ENCODE data around the gene PNMT.

DNA sequence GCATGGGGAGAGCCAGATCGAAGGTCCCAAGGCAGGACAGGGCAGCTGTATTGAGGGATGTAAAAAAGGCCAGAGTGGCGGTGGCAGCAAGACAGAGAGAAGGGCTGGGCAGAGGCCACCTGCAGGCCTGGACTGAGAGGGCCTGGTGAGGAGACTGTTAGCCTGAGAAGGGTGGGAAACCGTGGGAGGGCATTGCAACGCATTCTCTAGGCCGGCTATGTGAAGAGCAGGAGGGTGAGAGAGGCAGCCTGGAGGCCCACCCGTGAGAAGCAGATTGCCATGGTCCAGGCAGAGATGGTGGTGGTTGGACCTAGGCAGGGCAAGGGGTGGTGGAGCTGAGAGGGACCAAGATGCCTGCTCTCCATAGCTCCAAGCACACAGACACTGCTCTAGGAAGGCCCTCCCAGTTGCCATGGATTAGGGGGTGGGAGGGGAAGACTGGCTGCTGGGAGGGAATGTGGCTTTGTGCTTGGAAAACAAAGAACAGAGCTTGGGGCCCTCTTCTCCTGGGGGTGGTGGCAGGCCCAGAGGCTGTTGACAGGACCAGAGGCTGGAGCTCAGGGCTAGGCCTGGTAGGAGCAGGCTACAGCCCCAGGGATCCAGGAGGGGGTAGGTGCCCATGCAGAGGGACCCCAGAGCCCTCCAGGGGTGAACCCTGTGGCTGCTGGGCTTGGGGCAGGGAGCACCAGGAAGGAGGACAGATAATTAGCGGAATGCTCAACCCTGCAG, 15.5 kb upstream of the PNMT start:
- TF ChIP-seq CTCF (IDR thresholded peaks at IDR 0.05; ENCODE audit: poor library complexity), result no peak
- no peak for TF ChIP-seq EZH2phosphoT487 (IDR thresholded peaks at IDR 0.05; ENCODE audit: low read depth, severe bottlenecking, unreplicated experiment)

Measured in hepatocyte (in vitro differentiated cells).